Activated CD4-positive, alpha-beta T cell treated with anti-CD3 and anti-CD28 coated beads, Interleukin-2, amount 50 U/mL, for 48 hours (primary cell): ENCODE measurements around the gene UCKL1.
"Not testable (repeated sequence)": the region's sequence is repeated elsewhere in the genome, so short reads cannot be mapped to it uniquely, and the experiment has no call there.

Experiments used
- DNase-seq, 2 experiments: peaks; one replicate each; pipeline ENCODE4 v3.0.0-alpha.2; 2020

UCKL1 gene

DNA sequence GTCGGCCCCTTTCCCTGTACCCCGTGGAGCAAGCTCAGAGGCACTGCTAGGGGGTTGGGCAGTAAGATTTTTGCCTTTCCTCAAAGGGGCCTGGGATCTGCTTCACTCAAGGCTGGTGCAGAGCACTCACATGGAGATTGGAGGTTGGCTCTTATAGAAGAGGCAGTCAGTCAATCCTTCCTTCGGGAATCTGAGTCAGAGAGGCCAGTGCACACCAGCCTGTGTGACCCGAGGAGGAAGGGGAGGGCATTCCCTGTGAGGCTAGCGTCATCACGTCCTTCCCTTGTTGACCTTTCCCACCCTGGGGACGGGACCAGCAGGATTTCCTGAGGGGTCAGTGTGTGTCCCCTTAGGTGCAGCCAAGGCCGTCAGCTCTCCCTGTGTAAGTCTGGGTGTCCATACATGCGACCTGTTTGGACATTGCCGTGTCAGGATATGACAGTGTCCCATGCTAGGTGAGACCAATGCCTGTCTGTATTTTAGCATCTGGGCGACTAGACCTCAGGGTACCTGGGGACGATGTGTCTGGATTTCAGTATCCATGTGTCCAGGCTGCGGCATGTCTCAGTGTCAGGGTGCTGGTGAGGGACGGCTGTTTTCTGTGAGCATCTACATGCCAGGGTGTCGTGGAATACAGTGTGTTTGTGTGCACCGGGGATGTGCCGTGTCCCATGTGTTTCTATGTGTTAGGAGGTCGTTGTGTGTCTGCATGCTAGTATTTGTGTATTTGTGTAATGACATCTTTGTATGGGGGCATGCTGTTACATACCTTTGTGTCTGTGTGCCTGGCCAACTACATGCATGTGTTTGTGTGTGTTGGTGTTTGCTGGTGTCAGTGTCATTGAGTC lies 16.3 kb upstream of the UCKL1 start:
- no peak for DNase-seq

- DNase-seq: not testable (repeated sequence)
These were observed 15.7 kb upstream of the UCKL1 start for GRCh38 chr20:63971960-63972311.

DNA sequence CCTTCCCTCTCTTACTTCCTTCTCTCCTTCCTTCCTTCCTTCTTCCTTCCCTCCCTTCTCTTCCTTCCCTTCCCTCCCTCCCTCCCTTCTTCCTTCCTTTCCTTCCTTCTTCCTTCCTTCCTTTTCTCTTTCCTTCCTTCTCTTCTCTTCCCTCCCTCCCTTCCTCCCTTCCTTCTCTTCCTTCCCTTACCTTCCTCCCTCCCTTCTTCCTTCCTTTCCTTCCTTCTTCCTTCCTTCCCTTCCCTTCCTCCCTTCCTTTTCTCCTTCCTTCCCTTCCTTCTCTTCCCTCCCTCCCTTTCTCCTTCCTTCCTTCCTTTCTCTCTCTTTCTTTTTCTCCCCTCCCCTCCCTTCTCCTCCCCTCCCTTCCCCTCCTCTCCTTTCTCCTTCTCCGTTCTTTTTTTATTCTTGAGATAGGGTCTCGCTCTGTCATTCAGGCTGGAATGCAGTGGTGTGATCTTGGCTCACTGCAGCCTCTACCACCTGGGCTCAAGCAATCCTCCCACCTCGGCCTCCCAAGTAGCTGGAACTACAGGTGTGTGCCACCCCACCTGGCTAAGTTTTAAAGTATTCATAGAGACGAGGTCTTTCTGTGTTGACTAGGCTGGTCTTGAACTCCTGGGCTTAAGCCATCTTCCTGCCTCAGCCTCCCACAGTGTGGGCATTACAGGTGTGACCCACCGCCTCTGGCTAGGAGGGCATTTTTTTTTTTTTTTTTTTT lies 14.7 kb upstream of the UCKL1 start:
- DNase-seq: no peak

DNA sequence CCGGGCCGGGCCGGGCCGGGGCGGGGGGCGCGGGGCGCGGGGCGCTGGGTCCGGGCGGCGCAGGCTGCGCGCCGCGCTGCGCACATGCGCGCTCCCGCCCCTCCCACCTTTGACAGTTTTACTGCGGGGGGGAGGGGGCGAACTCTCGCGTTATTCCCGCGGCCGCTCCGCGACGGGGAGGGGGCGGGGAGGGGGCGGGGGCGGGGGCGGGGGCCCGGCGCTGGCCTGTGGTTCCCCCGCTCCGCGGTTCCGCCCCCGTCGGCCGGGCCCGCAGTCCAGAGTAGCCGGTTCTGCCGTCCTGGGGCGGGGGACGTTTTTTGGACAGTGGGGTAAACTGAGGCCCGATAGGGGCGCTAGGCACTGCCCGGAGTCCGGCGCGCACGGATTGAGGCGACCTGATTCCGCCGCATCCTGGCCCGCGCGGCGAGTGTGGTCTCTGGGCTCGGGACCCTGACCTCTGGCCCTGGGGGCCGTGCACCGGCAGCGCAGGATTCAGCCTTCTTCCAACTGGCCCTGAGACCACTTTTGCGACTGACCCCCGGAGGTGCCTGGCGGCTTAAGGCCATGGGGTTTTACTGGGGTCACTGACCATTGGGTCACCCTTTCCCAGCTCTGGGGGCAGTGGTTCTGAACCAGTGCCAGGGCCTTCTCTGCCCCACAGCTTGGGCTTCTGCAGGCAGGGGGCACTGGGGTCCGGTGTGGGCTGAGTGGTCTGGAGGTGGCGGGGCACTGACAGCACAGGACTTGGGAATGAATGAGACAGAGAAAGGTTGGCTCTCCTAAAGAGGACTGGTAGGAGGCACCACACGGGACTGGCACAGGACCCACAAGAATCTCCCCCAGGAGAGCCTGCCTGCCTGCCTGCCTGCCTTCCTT lies 13.9 kb upstream of the UCKL1 start, which contains the start of gene ZNF512B:
TSS of gene ZNF512B (minus strand) at position 93 of the 876 bp plus-strand sequence. CDS start 1,980 bp downstream, outside the sequence.
- DNase-seq: peak; percentile 62 to 73

DNA sequence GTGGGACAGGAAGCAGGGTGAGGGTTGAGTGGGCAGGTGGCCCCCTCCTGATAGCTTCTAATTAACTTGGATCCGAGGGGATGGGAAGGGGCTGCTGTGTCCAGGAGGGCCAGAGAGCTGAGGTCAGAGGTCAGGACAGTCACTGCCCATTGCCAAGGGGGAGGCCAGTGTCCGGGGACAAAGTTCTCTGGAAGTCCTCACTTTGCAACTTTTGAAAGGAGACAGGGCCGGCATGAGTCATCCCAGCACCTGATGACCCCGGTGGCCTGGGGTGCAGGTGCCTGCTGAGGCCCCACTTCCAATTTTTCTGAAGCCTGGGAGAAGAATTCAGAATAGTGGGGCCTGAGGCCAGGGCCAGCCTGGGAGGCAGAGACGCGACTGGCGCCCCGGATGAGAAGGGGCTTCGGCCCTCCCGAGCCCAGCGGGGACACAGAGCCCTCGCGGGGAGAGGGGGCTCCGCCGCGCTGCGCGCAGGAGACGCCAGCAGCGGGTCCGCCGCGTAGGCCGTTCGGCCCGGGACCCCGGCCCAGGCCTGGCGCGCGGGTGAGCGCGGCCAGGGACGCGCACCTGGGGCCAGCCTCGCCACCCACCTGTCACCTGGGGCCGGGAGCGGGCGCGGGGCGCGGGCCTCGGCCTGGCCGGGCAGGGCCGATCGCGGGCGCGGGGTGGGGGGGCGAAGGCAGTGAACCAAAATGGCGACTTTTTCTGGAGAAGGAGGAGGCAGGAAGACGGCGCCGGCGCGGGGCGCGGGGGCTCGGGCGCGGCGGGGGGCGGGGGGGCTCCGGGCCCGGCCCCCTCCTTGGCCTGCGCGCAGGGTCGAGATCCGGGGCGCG lies 12.9 kb upstream of the UCKL1 start:
- DNase-seq: peak in 1 of 2 experiments; percentile 46

GRCh38 chr20:63968136-63968927 lies 12.1 kb upstream of the UCKL1 start:
- DNase-seq: no peak

DNA sequence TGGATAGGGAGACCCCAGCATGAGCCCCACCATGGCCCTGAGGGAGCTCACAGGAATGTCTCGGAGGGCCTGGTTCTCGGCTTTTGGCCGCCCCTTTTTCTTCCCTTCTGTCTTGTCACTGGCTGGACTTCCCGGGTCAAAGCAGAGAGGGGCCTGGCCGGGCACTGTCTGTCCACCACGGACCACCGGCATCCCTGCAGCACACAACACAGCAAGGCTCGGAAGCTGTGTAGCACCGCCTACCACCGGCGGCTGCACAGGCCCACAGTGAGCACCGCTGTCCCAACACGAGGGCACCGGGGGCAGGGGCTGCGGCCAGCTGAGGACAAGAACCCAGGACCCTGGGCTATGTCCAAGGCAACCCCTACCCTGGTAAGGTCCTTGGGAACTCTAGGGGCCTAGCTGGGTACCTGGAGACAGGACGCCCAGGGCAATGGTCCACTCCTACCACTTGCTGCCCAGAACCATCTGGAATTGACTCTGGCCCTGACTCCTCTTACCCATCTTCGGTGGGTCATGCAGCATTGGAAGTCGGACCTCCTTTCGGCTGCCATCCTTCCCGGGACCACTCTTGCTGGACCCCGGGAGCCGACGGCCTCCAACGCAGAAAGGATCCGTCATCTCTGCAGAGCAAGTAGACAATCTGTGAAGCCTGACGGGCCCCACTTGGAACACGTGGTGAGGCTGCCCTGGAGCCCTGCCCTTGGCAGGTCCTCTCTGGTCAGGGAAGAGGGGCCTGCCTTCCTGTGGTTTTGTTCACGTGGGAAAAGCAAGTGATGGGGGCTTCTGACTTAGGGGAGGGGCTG lies 11.3 kb upstream of the UCKL1 start:
- no peak for DNase-seq

DNA sequence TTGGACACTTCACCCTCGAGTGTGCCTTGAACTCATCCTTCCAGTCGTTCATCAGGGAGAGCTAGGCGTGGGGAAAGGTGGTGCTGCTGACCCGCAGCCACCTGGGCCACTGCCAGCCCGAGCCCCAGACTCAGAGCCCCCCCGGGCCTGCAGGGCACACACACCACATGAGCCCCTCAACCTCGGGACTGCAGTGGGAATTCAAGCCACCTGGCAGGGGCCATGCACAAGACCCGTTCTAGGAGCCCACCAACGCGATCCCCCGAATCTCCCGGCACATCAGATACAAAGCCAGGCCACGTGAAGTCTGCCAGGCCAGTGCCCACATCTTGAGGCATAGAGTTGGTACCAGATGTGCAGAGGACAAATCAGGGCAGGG lies 10.7 kb upstream of the UCKL1 start:
- DNase-seq: no peak

DNA sequence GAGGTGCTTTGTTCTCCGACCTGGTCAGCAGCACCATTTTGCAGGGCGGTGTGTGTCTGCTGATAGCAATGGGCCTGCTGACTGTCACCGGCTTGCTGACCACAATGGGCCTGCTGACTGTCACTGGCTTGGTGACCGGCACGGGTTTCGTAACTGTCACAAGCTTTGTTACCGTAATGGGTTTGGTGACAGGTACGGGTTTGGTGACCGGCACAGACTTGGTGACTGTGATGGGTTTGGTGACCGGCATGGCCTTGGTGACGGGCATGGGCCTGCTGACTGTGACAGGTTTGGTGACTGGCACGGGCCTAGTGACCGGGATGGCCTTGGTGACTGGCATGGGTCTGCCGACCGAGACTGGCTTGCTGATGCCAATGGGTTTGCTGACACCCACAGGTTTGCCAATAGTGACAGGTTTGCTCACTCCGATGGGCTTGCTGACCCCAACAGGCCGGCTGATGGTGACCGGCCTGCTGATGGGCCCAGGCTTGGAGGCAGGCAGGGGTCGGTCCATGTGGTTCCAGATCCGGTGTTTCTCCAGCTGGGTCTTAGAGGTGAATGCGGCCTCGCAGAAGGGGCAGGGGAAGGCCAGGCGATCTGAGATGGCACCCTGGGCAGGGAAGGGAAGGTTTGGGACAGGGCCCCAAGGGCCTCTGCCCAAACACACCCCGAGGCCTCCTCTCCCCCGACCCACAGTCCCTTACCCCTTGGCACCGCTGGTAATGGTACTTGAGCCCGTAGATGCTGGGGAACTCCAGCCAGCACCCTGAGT lies 10.1 kb upstream of the UCKL1 start:
- DNase-seq: no peak

- no peak for DNase-seq
These were observed 8.2 kb upstream of the UCKL1 start for GRCh38 chr20:63964412-63964811.

DNA sequence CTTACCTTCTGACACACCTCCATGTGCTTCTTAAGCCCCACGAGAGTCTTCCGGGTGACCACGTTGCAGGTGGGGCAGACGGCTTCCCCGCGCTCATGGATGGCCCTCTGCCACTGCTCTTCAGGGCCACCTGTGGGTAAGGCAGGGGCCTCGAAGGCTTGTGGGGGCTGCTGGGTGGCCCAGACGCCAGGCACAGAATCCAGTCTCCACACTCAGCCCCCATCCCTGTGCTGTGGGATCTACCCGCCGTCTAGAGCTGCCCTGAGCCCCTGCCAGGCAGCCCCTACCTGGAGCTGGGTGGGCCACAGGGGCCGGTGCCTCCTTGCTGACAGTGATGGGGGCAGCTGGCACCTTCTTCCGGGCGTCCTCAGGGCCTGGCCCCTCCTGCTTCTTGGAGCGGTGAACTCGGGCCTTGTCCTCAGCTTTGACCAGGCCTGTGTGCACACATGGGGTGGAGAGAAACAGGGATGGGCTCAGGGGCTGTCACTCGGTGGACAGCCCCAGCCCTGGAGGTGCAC lies 7.6 kb upstream of the UCKL1 start:
- DNase-seq: no peak

DNA sequence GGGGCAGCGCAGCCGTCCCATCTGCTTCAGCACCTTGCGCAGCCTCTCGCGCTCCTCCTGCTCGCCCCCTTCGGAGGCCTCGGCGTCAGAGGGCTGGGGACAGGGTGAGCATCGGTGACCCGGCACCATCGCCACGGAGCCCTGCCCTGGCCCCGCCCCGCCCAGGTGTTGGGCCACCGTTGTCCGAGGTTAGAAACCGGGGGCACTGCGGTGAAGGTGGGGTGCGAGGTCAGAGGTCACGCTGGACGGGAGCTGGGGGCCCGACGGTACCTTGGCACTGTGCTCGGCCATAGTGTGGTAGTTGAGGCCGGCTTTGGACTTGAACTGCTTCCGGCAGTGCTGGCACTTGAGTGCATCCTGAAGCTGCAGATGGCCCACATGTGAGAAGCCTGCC lies 7.1 kb upstream of the UCKL1 start:
- no peak for DNase-seq

GRCh38 chr20:63962426-63963347 lies 6.5 kb upstream of the UCKL1 start:
- DNase-seq: no peak

DNA sequence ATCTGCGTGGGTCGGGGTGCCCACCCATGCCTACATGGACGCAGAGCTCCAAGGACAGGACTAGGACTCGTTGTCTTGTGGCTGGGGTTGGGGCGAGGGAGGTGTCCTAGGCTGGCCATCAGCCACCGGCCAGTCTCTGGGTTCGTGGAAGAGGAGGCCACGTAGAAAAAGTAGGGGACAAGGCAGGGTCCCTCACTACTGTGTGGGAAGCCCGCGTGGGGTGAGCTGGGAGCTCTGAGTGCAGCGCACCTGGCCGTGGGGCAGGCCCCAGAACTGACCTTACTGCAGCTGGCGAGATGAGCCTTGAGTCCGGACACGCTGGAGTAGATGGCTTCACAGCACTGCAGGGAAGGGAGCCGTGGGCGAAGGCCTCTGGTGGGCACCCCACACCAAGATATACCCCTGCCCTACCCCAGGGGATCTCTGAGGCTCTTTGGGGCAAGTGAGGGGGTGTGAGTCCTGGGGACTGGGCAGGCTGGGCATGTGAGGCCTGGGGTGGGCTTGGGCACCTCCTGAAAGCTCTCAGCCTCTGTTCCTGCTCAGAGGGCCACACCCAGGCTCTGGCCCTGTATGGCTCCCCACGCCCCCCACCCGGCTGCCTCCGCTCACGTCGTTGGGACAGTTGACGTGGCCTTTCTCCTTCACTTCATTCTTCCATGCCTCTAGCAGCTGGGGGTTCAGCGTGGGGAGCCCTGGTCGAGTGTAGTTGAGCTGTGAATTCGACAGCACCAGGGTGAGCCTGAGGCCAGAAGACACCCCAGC lies 5.6 kb upstream of the UCKL1 start:
- DNase-seq: no peak

- DNase-seq: not testable (repeated sequence)
These were observed 4.7 kb upstream of the UCKL1 start for GRCh38 chr20:63960654-63961621.

DNA sequence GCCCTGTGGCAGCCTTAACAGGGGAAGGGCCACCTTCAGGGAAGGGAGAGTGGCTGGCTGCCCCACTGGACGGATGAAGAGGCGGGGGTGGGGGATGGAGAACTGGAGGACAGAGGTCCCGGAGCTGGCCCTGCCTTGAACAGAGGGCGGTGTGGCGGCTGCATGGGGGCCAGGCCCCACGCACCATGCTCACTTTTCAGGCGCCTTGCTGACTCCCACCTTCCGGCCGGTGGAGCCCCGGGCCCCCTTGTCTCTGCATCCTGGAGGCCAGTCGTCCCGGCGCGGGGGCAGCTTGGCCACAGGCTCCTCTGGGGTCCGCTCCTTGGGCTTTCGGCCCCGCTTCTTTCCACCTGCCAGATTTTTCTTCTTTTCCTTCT lies 3.5 kb upstream of the UCKL1 start:
- no peak for DNase-seq
